Right atrium auricular region (tissue), 2 donors: Measurements from ENCODE around the gene WNK2. TPM values are rescaled to one million over a fixed set of nuclear protein-coding genes. Genes with fewer than 3 reads are reported as not detected.
"Not testable (repeated sequence)": the region's sequence is repeated elsewhere in the genome, so short reads cannot be mapped to it uniquely, and the experiment has no call there.

ENCODE experiments used
- DNase-seq: peaks from one replicate; pipeline ENCODE4 v3.0.0-alpha.2; 2019; ENCODE audit warnings: low spot score
- H3K27ac ChIP-seq, 2 donors: fragments of 200-600 bp; sonication (generic); 1 replicate in 1 of 2; 2 replicates in 1 of 2; pipeline ENCODE4 v1.5.1; 2016 to 2019
- H3K27me3 ChIP-seq, 2 donors: fragments of 200-600 bp; sonication (generic); one replicate each; pipeline versions ENCODE4 v1.5.1 to v1.6.0; 2017 to 2019
- H3K36me3 ChIP-seq: fragments of 200-600 bp; sonication (generic); one replicate; pipeline ENCODE4 v1.5.1; 2016
- H3K4me1 ChIP-seq, 2 donors: fragments of 200-600 bp; sonication (generic); one replicate each; pipeline versions ENCODE4 v1.5.1 to v1.6.0; 2017 to 2019
- H3K4me3 ChIP-seq, 2 donors: fragments of 200-600 bp; sonication (generic); 1 replicate in 1 of 2; 2 replicates in 1 of 2; pipeline ENCODE4 v1.5.1; 2017 to 2019; ENCODE audit warnings: mild to moderate bottlenecking in 1 of 2, moderate library complexity in 1 of 2
- H3K9me3 ChIP-seq, 2 donors: fragments of 200-600 bp; sonication (generic); one replicate each; pipeline ENCODE4 v1.5.1; 2019
- CTCF ChIP-seq, 2 donors: fragments of 200-600 bp; sonication (generic); IDR thresholded peaks; one replicate each; pipeline ENCODE4 v1.5.1; 2019; ENCODE audit warnings: antibody characterized with exemption in 2 of 2
- total RNA-seq, 2 donors: library from RNA; depleted of rRNA; stranded (reverse); fragments of >200 nt; gene quantifications; one replicate each; pipeline ENCODE4 v1.1.0, GENCODE V29; 2016

WNK2 gene
- total RNA-seq, 2 donors from 2014 or later, result 61.4 to 132 TPM

- Histone ChIP-seq H3K36me3 (no peaks in the 10 kb centered on the region), H3K4me1 (no peaks in the 10 kb centered on the region), H3K4me3 (no peak overlapping the region), H3K27ac (no peak overlapping the region), H3K9me3 (no peaks in the 10 kb centered on the region), H3K27me3 (no peaks in the 10 kb centered on the region)
- no peak for TF ChIP-seq CTCF (IDR thresholded peaks at IDR 0.05)
- DNase-seq, result no peak
These were observed 142.7 kb downstream of the WNK2 start for GRCh38 chr9:93326654-93327053.

GRCh38 chr9:93329629-93330280, 145.8 kb downstream of the WNK2 start:
- no peaks in the 10 kb centered on the region for H3K4me1 ChIP-seq
- no peaks in the 10 kb centered on the region for H3K9me3 ChIP-seq
- H3K27ac ChIP-seq, result no peak overlapping the region
- no peak for DNase-seq
- no peak for TF ChIP-seq CTCF (IDR thresholded peaks at IDR 0.05)
- no peaks in the 10 kb centered on the region for H3K27me3 ChIP-seq
- no peaks in the 10 kb centered on the region for H3K36me3 ChIP-seq
- H3K4me3 ChIP-seq, result no peak overlapping the region

- TF ChIP-seq CTCF (IDR thresholded peaks at IDR 0.05), result no peak
- H3K27ac ChIP-seq, result no peak overlapping the region
- no peak overlapping the region for H3K4me3 ChIP-seq
- DNase-seq, result no peak
- no peaks in the 10 kb centered on the region for H3K9me3 ChIP-seq
- no peaks in the 10 kb centered on the region for H3K27me3 ChIP-seq
- no peaks in the 10 kb centered on the region for H3K4me1 ChIP-seq
- no peaks in the 10 kb centered on the region for H3K36me3 ChIP-seq
These were observed 148.4 kb downstream of the WNK2 start for GRCh38 chr9:93332317-93332716.

GRCh38 chr9:93336720-93337119, 152.8 kb downstream of the WNK2 start:
- DNase-seq, result no peak
- peaks cover 0 to 13% of the 10 kb centered on the region in 2 donors for H3K9me3 ChIP-seq

GRCh38 chr9:93338196-93338595, 154.3 kb downstream of the WNK2 start:
- not testable (repeated sequence) for H3K27ac ChIP-seq

More at GRCh38 chr9:93336720-93337119, 152.8 kb downstream of the WNK2 start:
- H3K27ac ChIP-seq, result no peak overlapping the region
- H3K36me3 ChIP-seq, result no peaks in the 10 kb centered on the region
- TF ChIP-seq CTCF (IDR thresholded peaks at IDR 0.05), result no peak
- no peak overlapping the region for H3K4me3 ChIP-seq
- H3K4me1 ChIP-seq, result no peaks in the 10 kb centered on the region
- no peaks in the 10 kb centered on the region for H3K27me3 ChIP-seq

GRCh38 chr9:93340091-93340490, 156.2 kb downstream of the WNK2 start:
- Histone ChIP-seq H3K9me3 (peaks cover 0 to 13% of the 10 kb centered on the region in 2 donors), H3K27ac (no peak overlapping the region), H3K4me3 (no peak overlapping the region), H3K36me3 (no peaks in the 10 kb centered on the region), H3K27me3 (no peaks in the 10 kb centered on the region), H3K4me1 (no peaks in the 10 kb centered on the region)
- no peak for DNase-seq
- no peak for TF ChIP-seq CTCF (IDR thresholded peaks at IDR 0.05)

More at GRCh38 chr9:93338196-93338595, 154.3 kb downstream of the WNK2 start:
- not testable (repeated sequence) for H3K27me3 ChIP-seq, H3K36me3 ChIP-seq, DNase-seq, H3K4me3 ChIP-seq, H3K4me1 ChIP-seq
- H3K9me3 ChIP-seq, result peaks cover 0 to 13% of the 10 kb centered on the region in 2 donors

GRCh38 chr9:93341820-93342219, 157.9 kb downstream of the WNK2 start:
- H3K4me3 ChIP-seq, H3K27me3 ChIP-seq, H3K36me3 ChIP-seq, DNase-seq, H3K27ac ChIP-seq: not testable (repeated sequence)
- peaks cover 0 to 13% of the 10 kb centered on the region in 2 donors for H3K9me3 ChIP-seq
- H3K4me1 ChIP-seq, result peaks cover 0 to 11% of the 10 kb centered on the region in 2 donors

- peaks cover 0 to 11% of the 10 kb centered on the region in 2 donors for H3K4me1 ChIP-seq
- H3K9me3 ChIP-seq, result peaks cover 0 to 13% of the 10 kb centered on the region in 2 donors
- not testable (repeated sequence) for H3K27me3 ChIP-seq, H3K36me3 ChIP-seq, H3K4me3 ChIP-seq, DNase-seq, H3K27ac ChIP-seq
These were observed 158.5 kb downstream of the WNK2 start for GRCh38 chr9:93342428-93342827.
